ENCODE measurements around the gene CHST10.
"Not testable (repeated sequence)": the region's sequence is repeated elsewhere in the genome, so short reads cannot be mapped to it uniquely, and the experiment has no call there.

CHST10 gene

DNA sequence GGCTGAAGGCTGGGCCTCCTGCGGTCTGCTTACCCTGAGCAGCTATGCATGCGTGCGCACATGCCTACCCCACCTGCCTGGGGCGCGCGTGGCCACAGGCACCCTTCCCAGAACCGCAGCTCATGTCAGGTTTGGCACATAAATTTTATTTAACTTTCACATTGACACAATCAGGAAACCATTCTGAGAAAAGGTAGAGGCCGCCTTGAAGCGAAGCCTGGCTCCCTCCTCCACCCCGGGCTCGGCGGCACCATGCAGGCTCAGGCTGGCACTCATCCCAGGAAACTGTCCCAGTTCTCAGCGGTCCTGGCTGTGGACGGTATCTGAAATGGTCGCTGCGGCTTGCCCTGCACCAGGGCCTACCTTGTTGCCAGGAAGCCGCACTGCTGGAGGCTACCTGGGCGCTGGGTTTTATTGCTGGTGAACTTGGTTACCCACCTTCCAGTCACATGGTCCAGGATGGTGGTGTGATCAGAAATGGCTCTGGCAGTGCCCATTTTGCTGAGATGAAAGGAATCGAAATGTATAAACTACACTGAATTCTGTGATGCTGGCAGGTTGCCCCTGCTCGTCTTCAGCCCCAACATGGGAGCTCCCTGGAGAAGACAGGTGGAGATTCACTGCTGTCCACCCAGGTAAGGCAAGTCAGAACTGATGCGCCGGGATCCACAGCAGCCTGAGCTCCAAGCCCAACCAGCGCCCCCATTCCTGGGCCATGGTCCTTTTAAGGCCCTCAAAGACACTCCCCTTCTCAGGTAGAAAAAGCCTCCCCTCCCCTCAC is 25.5 kb downstream of the CHST10 start:
- H3K4me1 Mint-ChIP-seq (ENCODE audit: low read depth), result no peaks in the 10 kb centered on the region
- H3K27me3 Mint-ChIP-seq, result no peaks in the 10 kb centered on the region
- H3K4me3 Mint-ChIP-seq, result no peak overlapping the region
- peaks cover 4% of the 10 kb centered on the region for H3K36me3 Mint-ChIP-seq
- H3K9me3 Mint-ChIP-seq (ENCODE audit: low read depth), result no peaks in the 10 kb centered on the region
- no peak overlapping the region for H3K27ac Mint-ChIP-seq

DNA sequence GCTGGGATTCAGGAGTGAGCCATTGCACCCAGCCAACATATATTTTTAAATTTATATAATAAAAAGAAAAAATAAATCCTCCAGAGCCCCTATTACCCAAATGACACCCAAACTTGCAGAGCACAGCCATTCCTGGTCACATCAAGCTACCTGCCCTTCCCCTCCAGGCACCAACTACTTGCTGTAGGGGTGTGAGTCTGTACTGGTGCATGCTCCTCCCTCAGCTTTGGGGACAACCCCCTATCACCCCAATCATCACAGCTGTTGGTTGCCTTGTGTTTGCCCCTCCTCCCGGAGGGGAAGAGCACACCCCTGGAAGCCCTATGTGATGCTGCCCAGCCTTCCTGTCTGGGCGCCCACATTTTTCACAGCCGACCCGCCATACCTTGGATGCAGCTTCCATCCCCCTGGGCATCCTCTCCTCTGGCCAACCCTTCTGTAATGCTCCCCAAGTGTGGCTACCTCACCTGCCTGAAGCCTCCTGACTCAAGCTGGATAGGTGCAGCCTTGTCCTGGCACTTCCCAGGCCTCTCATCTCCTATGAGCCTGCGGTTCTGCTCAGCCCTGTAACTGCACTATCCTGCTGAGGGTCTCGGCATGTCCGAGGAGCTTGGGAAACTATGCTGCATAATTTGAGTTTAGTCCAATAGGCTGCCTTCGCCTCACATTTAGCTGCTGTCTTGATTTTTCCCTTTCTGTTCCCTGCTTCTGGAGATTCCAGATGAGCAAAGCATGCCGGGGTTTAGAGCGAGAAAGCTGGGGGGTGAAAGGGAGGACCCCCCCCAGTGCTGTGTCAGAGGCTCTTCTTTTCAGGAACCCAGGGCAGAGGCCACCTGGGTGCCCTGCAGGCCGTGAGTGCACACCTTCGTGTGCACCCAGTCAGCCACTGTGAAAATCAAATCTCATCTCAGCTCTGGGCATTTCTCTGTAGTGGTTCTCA is 27.2 kb downstream of the CHST10 start:
- Mint-ChIP-seq H3K9me3 (ENCODE audit: low read depth) (no peaks in the 10 kb centered on the region), H3K36me3 (peaks cover 5% of the 10 kb centered on the region), H3K27me3 (no peaks in the 10 kb centered on the region), H3K4me1 (ENCODE audit: low read depth) (no peaks in the 10 kb centered on the region), H3K27ac (no peak overlapping the region), H3K4me3 (no peak overlapping the region)

- H3K4me3 Mint-ChIP-seq, result no peak overlapping the region
- H3K27me3 Mint-ChIP-seq, result no peaks in the 10 kb centered on the region
- H3K9me3 Mint-ChIP-seq (ENCODE audit: low read depth), result no peaks in the 10 kb centered on the region
- H3K36me3 Mint-ChIP-seq, result peaks cover 4% of the 10 kb centered on the region
- H3K27ac Mint-ChIP-seq, result no peak overlapping the region
- no peaks in the 10 kb centered on the region for H3K4me1 Mint-ChIP-seq (ENCODE audit: low read depth)
These were observed 28.8 kb downstream of the CHST10 start for GRCh38 chr2:100388703-100389102.

DNA sequence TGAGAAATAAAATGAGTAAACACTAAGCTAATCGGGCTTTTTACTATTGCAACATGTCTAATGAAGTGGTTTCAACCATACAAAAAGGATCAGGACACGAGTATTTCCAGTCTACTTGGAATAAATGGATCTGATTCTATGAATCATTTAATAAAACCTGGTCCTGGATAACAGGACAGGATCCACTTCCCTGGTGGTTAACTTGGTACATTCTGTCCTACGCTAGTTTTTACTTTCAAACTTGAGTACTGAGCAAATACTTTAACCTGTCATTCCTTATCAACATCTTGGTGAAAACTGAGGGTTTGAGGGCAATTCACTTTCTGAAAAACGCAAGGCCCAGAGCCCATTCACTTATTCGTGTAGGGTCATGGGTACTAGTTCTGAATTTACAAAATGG is 33.5 kb downstream of the CHST10 start:
- H3K36me3 Mint-ChIP-seq, result peaks cover 4% of the 10 kb centered on the region
- H3K4me3 Mint-ChIP-seq, result no peak overlapping the region
- H3K27ac Mint-ChIP-seq, result no peak overlapping the region
- H3K4me1 Mint-ChIP-seq (ENCODE audit: low read depth), result peaks cover 3% of the 10 kb centered on the region
- no peaks in the 10 kb centered on the region for H3K9me3 Mint-ChIP-seq (ENCODE audit: low read depth)
- no peaks in the 10 kb centered on the region for H3K27me3 Mint-ChIP-seq

DNA sequence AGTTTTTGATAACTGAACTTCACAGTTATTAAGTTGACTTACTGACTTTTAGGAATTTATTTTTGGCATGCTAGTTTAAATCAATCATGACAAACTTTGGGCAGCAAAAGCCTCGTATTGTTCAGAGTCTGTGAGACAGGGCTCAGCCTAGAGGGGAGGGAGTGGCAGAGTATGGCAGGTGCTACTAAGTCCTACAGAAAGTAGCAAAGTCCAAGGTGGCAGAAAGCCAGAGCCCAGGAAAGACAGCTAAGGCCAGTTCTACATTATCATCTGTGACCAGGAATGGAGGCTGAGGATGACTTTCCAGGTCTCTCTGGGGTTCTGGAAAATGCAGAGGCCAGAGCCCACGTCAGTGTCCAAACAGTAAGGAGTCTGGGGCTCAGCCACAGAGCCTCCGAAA is 34.2 kb downstream of the CHST10 start:
- H3K36me3 Mint-ChIP-seq, result peaks cover 4% of the 10 kb centered on the region
- no peak overlapping the region for H3K4me3 Mint-ChIP-seq
- H3K27ac Mint-ChIP-seq, result no peak overlapping the region
- no peaks in the 10 kb centered on the region for H3K9me3 Mint-ChIP-seq (ENCODE audit: low read depth)
- H3K27me3 Mint-ChIP-seq, result no peaks in the 10 kb centered on the region
- H3K4me1 Mint-ChIP-seq (ENCODE audit: low read depth), result peaks cover 3% of the 10 kb centered on the region

- no peaks in the 10 kb centered on the region for H3K27me3 Mint-ChIP-seq
- no peaks in the 10 kb centered on the region for H3K9me3 Mint-ChIP-seq (ENCODE audit: low read depth)
- H3K4me3 Mint-ChIP-seq, result no peak overlapping the region
- no peak overlapping the region for H3K27ac Mint-ChIP-seq
- peaks cover 3% of the 10 kb centered on the region for H3K4me1 Mint-ChIP-seq (ENCODE audit: low read depth)
- H3K36me3 Mint-ChIP-seq, result peaks cover 2% of the 10 kb centered on the region
These were observed 36.2 kb downstream of the CHST10 start for GRCh38 chr2:100381240-100381639.

DNA sequence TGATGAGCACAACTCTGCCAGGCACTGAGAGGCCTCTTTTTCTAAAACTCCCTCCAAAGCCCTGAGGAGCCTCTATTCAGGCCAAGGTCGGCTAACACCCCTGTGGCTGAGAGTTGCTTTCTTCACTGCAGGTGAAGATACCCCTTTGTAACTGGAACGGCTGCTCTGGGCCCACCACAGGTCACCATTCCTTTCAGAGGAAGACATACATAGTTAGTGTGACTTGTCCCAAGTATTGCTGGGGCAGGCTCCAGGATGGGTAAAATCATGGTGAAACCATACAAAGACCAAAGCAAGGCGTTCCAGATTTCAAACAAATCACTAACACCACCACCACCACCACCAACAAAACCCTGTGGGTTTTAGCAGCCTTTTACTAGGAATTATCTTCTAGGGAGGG is 36.8 kb downstream of the CHST10 start:
- no peak overlapping the region for H3K27ac Mint-ChIP-seq
- peaks cover 2% of the 10 kb centered on the region for H3K36me3 Mint-ChIP-seq
- no peaks in the 10 kb centered on the region for H3K9me3 Mint-ChIP-seq (ENCODE audit: low read depth)
- no peak overlapping the region for H3K4me3 Mint-ChIP-seq
- peaks cover 3% of the 10 kb centered on the region for H3K4me1 Mint-ChIP-seq (ENCODE audit: low read depth)
- no peaks in the 10 kb centered on the region for H3K27me3 Mint-ChIP-seq

GRCh38 chr2:100376836-100377235 is 40.6 kb downstream of the CHST10 start:
- Mint-ChIP-seq H3K27ac (no peak overlapping the region), H3K36me3 (no peaks in the 10 kb centered on the region), H3K9me3 (ENCODE audit: low read depth) (peaks cover 13% of the 10 kb centered on the region), H3K4me1 (ENCODE audit: low read depth) (peaks cover 3% of the 10 kb centered on the region), H3K27me3 (no peaks in the 10 kb centered on the region), H3K4me3 (no peak overlapping the region)

DNA sequence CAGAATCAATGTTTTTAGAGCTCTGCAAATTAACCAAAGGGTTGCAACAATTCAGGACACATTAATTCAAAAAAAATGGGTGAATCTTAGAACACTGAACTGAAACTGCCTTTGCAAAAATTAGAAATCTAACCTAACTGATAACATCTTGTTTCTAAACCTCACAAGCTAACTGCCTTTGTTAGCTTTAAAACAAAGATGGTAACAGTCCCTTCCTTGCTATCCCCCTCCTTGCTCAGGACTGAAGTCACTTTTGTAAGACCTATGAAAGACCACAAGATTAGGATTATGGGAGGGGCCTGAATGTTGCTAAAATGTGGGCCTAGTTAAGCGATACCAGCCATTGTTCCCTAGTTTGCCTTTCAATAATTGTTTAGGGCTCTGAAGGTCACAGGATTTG is 50.3 kb downstream of the CHST10 start:
- peaks cover 7% of the 10 kb centered on the region for H3K36me3 Mint-ChIP-seq
- no peaks in the 10 kb centered on the region for H3K4me1 Mint-ChIP-seq (ENCODE audit: low read depth)
- peaks cover 33% of the 10 kb centered on the region for H3K9me3 Mint-ChIP-seq (ENCODE audit: low read depth)
- no peak overlapping the region for H3K4me3 Mint-ChIP-seq
- no peak overlapping the region for H3K27ac Mint-ChIP-seq
- H3K27me3 Mint-ChIP-seq, result peaks cover 11% of the 10 kb centered on the region

DNA sequence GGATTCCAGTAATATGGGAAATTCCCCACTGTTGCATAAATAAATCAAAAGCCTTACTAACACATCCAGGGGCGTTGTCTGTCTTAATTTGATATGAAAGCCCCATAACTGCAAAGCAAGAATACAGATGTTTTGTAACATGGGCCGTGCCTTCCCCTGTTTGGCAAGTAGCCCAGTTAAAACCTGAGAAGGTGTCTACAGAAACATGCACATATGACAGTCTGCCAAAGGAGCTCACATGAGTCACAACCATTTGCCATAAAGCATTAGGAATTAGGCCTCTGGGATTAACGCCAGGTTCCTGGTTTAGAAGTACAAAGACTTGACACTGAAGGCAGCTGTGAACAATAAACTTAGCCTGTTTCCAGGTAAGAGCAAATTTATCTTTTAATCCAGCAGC is 52.0 kb downstream of the CHST10 start:
- Mint-ChIP-seq H3K4me3 (no peak overlapping the region), H3K36me3 (peaks cover 7% of the 10 kb centered on the region), H3K4me1 (ENCODE audit: low read depth) (no peaks in the 10 kb centered on the region), H3K27ac (no peak overlapping the region), H3K27me3 (peaks cover 9% of the 10 kb centered on the region), H3K9me3 (ENCODE audit: low read depth) (peaks cover 28% of the 10 kb centered on the region)

GRCh38 chr2:100362269-100362668 is 55.2 kb downstream of the CHST10 start:
- H3K36me3 Mint-ChIP-seq; H3K4me3 Mint-ChIP-seq; H3K9me3 Mint-ChIP-seq (ENCODE audit: low read depth); H3K27me3 Mint-ChIP-seq; H3K27ac Mint-ChIP-seq; H3K4me1 Mint-ChIP-seq (ENCODE audit: low read depth): not testable (repeated sequence)

GRCh38 chr2:100359576-100359975 is 57.9 kb downstream of the CHST10 start:
- H3K4me1 Mint-ChIP-seq (ENCODE audit: low read depth), result no peaks in the 10 kb centered on the region
- no peak overlapping the region for H3K27ac Mint-ChIP-seq
- no peak overlapping the region for H3K4me3 Mint-ChIP-seq
- H3K36me3 Mint-ChIP-seq, result peaks cover 5% of the 10 kb centered on the region
- H3K9me3 Mint-ChIP-seq (ENCODE audit: low read depth), result peaks cover 10% of the 10 kb centered on the region
- peaks cover 12% of the 10 kb centered on the region for H3K27me3 Mint-ChIP-seq

GRCh38 chr2:100358554-100358953 is 58.9 kb downstream of the CHST10 start:
- peaks cover 10% of the 10 kb centered on the region for H3K9me3 Mint-ChIP-seq (ENCODE audit: low read depth)
- no peak overlapping the region for H3K27ac Mint-ChIP-seq
- no peaks in the 10 kb centered on the region for H3K4me1 Mint-ChIP-seq (ENCODE audit: low read depth)
- peaks cover 15% of the 10 kb centered on the region for H3K27me3 Mint-ChIP-seq
- H3K36me3 Mint-ChIP-seq, result peaks cover 3% of the 10 kb centered on the region
- no peak overlapping the region for H3K4me3 Mint-ChIP-seq

DNA sequence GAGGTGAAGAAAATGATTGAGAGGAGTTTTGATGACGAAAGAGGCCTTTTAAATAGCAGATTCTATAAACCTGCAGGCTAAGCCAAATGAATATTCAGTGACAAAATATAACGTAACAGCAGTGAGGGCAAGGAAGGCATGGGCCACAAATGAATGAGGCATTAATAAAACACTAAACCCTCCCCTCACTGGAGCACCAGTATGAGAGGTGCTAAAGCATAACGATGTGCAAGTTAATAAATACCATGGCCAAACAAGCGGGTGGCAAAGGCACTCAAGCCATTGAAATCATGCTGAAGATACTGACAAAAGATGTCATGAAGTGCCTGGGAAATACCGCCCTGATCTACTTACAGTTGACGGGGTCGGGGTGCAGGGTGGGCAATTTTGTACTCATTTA is 64.9 kb downstream of the CHST10 start:
- Mint-ChIP-seq H3K36me3 (peaks cover 3% of the 10 kb centered on the region), H3K4me1 (ENCODE audit: low read depth) (no peaks in the 10 kb centered on the region), H3K27ac (no peak overlapping the region), H3K27me3 (peaks cover 31% of the 10 kb centered on the region), H3K4me3 (no peak overlapping the region), H3K9me3 (ENCODE audit: low read depth) (no peaks in the 10 kb centered on the region)

- H3K27me3 Mint-ChIP-seq, result peaks cover 27% of the 10 kb centered on the region
- no peaks in the 10 kb centered on the region for H3K4me1 Mint-ChIP-seq (ENCODE audit: low read depth)
- H3K9me3 Mint-ChIP-seq (ENCODE audit: low read depth), result no peaks in the 10 kb centered on the region
- no peak overlapping the region for H3K4me3 Mint-ChIP-seq
- no peak overlapping the region for H3K27ac Mint-ChIP-seq
- no peaks in the 10 kb centered on the region for H3K36me3 Mint-ChIP-seq
These were observed 66.7 kb downstream of the CHST10 start for GRCh38 chr2:100350661-100351185.

All from activated naive CD8-positive, alpha-beta T cell (primary cell).